Inferior parietal cortex (tissue), 1 donor: Measurements from ENCODE around the gene XKR7.

Experiments used
- DNase-seq: peaks from one replicate; pipeline ENCODE4 v3.0.0-alpha.2; 2016; ENCODE audit errors: extremely low spot score

The XKR7 gene

DNA sequence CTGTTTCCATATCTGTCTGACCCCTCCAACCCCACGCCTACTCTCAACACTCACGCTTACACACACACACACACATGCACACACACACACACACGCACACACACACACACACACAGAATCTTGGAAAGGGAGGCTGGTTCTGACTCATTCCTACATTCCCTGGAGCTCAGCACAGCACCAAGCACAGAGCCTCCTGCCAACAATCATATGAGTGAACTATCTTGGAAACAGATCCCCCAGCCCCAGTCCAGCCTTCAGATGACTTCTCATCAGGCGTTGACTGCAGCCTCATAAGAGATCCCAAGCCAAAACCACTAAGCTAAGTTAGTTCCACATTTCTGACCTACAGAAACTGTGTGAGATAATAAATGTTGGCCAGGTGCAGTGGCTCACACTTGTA lies 70.0 kb downstream of the XKR7 start:
- no peak for DNase-seq

DNA sequence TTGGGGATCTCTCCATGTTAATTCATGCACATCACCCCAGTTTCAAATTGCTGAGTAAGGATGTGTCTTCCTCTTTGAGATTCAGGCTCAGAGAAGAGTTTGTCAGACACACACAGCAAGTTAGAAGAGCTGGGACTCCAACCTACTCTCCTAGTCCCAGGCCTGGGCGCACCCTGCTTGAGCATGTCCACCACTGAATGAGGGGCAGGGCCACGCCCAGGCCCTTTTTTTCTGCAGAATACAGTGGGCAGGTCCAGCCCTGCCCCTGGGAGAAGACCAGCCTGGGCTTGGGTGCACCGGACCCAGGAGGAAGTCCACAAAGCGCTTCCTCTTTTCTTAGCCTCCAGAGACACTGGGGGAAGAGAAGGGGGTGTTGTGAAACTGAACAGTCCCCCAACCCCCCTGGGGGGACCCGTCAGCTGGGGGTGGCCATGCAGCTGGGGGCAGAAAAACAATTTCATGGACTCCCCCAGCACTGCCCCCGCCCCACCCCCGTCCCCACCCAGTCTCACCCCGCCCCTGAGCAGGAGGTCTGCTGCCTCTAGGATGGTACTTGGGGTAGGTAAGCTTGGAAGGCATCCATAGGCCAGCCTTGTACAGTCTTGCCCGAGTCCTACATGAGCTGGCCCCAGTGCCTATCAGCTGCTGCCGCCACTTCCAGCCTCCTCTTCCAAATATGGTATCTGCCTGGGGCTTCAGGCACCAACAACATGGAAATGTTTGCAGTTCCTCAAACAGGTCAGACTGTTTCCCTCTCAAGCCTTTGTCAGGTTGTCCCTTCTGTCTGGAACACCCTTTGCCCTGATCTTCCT lies 72.4 kb downstream of the XKR7 start:
- DNase-seq: no peak

DNA sequence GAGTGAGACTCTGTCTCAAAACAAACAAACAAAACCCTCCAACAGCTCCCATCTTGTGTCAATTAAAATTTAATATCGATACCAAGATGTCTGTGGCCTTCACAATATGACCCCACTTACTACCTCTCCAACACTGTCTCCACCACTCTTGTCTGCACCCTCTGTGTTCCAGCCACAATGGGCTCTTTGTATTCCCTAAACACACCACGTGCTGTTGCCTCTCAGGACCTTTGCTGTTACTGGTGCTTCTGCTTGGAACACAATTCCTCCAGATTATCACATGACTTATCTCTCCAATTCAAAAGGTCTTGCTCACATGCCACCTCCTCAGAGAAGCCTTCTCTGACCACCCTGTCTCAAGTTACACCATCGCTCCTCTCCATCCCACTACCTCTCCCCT lies 78.0 kb downstream of the XKR7 start:
- no peak for DNase-seq

DNA sequence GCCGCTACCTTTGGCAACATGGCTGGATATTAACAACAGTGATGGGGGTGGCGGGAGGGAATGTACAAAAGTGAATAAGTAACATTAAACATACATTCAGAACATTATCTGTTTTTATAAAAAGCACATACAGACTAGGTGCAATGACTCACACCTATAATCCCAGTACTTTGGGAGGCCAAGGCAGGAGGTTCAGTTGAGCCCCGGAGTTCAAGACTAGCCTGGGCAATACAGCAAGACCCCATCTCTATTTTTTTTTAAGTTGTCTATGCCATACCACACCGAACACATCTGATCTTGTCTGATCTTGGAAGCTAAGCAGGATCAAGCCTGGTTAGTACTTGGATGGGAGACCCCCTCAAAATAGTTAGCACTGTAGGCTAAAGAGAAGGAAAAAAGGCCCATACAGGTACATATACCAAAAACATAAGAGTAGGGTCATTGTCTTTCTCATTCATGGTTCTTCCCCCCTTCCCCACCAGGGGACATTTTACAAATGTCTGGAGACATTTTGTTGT lies 82.4 kb downstream of the XKR7 start:
- DNase-seq: no peak

DNA sequence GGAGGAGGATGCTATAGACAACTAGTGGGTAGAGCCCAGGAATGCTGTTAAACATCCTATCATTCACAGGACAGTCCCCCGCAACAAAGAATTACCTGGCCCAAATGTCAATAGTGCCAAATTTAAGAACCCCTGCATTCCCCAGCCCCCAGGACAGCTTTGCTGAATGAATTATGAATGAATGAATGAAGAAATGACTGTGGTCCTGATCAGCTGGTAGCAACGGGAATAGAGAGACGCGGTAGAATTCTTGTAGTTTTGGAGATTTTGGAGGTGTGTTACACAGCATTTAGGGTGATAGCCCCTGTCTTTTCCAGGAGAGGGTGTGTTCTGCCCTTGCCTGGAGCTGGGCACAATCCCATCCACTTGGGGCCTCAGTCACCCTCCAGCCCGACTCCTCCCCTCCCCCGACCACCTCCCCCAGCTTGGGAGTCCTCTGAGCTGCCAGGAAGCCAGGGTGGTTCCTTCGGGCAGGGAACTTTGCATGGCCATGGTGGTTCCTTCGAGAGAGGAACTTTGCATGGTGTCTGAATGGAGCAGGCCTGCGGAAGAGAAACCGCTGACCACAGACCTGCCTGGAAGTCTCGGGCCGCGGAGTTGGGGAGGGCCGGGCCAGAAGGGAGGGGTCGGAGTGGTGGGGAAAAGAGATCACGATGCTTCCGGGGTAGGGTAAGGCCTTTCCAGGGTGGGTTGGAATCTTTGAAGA lies 83.1 kb downstream of the XKR7 start:
- DNase-seq: no peak

DNA sequence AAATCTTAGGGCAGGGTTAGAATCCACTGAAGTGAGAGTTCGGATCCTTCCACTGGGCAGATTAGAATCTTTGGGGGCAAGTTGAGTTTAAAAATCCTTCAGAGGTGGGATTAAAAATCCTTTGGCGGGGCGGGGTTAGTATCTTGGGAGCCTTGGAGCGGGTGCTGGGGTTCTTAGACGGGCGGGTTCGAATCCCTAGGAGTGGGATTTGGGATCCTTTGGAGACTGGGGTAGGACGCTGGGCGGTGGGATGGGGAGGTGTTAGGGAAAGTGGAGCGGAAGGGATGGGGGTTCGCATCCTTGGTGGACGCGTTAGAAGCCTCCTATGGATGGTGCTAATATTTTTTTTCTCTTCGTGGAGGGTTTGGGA lies 83.8 kb downstream of the XKR7 start:
- no peak for DNase-seq

DNA sequence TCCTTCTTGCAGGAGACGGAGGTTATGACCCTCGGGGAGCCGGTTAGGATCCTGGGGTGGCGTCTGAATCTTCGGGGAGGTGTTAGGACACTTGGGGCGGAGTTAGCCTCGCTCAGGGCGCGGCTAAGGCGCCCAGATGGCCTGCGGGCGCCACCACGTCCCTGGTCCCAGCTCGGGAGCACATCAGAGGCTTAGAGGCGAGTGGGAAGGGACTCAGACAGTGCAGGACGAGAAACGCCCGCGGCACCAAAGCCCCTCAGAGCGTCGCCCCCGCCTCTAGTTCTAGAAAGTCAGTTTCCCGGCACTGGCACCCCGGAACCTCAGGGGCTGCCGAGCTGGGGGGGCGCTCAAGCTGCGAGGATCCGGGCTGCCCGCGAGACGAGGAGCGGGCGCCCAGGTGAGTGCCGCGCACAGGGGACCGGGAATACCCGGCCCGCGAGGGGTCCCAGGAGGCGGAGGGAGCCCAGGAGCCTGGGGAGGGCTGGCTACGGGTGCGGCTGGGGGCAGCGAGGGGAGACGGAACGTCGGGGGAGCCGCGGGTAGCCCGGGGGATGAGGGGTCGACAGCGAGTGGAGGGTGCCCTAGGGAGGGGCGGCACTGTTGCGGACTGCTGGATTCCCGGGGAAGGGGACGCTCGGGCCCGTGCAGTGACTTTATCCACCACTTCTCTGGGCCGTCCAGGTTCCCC lies 84.3 kb downstream of the XKR7 start, which contains the start of gene HCK:
Gene HCK, plus strand, starts transcription at position 153 of the 688 bp plus-strand sequence.
- DNase-seq: no peak

DNA sequence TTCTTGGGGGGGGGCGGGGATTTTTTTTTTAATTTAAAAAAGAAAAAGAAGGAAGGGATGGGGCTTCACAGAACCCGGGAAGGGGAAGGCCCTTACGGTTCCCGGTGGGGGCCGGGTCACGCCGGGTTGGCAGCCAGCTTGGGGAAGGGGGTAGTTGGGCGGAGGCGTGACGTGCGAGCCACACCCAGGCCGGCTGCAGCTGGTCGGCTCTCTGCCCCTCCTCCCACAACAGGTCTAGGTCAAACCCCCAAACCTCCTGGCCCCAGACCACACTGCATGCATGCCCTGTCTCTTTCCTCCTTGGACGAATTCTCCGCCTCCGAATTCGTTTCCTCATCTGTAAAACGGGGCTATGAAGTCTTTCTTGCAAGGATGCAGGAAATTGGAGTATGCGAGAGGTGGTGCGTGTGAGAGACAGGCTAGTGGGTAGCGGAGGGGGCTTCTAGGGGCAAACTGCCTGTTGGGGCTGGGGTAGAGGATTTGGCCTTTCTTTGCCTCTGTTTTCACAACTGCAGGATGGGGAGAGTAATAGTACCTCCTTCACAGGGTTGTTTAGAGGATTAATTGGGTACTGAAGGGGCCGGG lies 84.9 kb downstream of the XKR7 start:
- DNase-seq: no peak
